NT2/D1 (cell line): ENCODE results near the gene TRABD2B.

Experiments used
- YY1 ChIP-seq: IDR thresholded peaks from 2 replicates; pipeline ENCODE4 v1.6.1; 2011; ENCODE audit not compliant: insufficient read length, insufficient read depth
- ZNF274 ChIP-seq: IDR thresholded peaks from 2 replicates; pipeline ENCODE4 v1.6.1; 2011; ENCODE audit warnings: mild to moderate bottlenecking, low read depth, low read length

- no peak for TF ChIP-seq YY1
- no peak for TF ChIP-seq ZNF274
These were observed 6.9 kb downstream of the TRABD2B start for GRCh38 chr1:47990286-47990685.
